Muscle of arm (tissue), 12 donors: ENCODE data around the gene SMIM10L2A. TPM values are rescaled to one million over a fixed set of nuclear protein-coding genes. Genes with fewer than 3 reads are reported as not detected.
"Not testable (repeated sequence)": the region's sequence is repeated elsewhere in the genome, so short reads cannot be mapped to it uniquely, and the experiment has no call there.

Source experiments
- DNase-seq: peaks from one replicate; pipeline ENCODE4 v3.0.0-alpha.2; 2013
- polyA plus RNA-seq, 12 donors: library from polyadenylated mRNA; unstranded; fragments of 120-200 nt; gene quantifications; one replicate each; pipeline ENCODE4 v1.2.1, GENCODE V29; 2013; ENCODE audit not compliant: insufficient read length in 12 of 12

Gene SMIM10L2A
- polyA plus RNA-seq, 12 donors: 1.9 to 4.5 (median 2.4) TPM; not detected in 1

DNA sequence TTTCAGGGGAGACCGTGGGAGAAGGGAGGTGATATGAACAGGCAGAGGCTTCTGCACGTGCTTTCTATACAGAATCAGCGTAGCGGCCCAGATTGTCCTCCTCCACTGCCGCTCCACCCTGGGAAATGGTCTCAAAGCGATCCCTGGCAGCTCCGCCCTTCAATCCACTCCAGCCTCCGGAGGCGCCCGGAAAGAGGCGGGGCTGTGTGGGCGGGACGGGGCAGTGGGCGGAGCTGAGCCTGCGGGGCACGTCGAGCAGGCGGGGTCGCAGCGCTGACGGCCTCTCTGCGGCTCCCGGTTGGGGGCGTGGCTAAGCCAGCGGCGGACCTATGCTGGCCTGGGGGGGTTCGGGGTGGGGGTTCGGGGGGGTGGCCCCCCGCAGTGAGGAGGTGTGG is 210 bp upstream of the SMIM10L2A start:
- peak; percentile 75 for DNase-seq

GRCh38 chrX:135422810-135423168 is 1.0 kb downstream of the SMIM10L2A start:
- DNase-seq: not testable (repeated sequence)

- not testable (repeated sequence) for DNase-seq
These were observed 1.6 kb downstream of the SMIM10L2A start for GRCh38 chrX:135423173-135423864.

DNA sequence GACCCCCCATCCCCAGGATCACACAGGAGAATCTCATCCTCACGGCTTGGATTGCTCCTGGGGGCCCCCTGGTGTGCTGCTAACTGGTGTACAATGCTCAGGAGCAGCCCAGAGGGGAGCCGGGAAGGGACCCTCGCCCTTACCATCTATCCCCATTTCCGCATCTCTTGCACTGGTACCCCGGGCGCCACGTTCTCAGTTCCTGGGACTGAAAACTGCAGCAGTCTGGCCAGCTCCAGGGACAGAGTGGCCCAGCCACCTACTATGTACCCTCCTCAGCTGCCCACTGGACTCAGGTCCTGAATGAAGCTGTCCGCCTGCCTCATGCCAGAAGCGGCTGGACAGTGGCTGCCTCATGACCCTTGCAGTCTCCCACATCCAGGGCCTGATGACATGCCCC is 2.7 kb downstream of the SMIM10L2A start:
- no peak for DNase-seq

DNA sequence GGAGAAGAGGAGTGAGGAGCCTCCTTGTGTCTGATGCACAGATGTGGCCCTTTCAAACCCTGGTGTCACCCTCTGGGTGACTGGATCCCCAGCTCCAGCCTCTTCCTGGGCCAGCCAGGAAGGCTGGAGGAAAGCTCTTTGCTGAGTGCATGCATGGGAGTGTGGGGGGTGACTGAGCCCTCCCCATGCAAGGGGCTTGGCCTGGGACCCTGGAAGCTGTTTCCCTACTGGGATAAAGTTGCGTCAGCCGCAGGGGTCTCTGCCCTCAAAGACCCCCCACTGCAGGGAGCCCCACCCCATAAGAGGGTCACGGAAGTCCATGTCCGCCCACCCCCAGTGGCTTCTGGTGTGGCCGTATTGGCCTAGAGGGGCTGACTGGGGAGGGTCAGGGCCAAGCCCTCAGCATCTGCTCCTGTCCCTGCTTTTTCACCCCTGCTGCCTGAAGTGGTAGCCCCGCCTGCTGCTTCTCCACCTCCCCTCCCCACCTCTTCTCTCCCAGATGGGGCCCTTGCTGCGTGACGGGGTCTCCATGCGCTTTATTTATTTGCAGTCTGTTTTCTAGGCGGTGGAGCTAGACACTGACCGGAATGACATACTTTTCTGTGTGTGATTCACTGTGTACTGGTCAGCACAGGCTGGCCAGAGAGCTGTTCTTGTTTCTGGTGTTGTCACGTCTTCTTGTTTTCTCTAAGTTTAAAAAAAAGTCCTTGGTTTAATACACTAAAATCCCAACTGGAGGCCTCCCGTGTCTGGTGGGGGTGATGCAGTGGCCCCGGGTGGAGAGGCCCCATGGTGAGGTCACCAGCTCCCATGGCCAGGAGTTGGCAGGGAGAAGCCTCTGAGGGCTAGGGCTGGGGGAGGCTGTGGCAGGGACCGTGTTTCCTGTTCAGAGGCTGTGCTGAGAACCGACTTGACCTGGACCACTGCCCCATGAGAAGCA is 3.6 kb downstream of the SMIM10L2A start:
- no peak for DNase-seq

DNA sequence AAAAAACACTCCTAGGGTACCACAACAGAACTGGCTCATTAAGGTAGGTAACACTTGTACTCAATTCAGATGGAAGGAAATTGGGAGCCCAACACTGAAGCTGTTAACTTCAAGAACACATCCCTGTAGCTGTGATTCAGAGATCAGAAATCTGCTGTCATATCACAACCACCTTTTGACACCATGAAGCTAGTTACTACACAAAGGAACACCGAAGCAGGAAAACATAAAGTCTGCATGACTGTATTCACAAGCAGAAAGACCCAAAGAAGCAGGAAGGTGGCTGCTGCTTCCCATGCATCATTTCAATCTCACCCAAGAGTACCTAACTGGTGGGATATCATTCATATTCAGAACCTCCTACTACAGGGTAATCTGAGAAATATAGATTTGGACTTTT is 7.7 kb downstream of the SMIM10L2A start:
- no peak for DNase-seq

DNA sequence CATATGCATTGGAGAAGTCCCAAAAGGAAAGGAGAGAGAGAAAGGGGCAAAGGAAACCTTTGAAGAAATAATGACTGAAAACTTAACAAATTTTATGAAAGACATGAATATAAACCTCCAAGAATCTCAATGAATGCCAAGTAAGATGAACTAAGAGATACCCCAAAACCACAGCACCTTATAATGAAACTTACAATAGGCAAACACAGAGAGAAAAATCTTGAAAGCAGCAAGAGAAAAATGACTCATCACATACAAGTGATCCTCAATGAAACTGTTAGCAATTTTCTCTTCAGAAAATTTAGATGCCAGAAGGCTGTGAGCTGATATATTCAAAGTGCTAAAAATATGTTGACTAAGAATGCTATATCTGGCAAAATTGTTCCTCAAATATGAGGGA is 10.1 kb downstream of the SMIM10L2A start:
- DNase-seq: no peak

DNA sequence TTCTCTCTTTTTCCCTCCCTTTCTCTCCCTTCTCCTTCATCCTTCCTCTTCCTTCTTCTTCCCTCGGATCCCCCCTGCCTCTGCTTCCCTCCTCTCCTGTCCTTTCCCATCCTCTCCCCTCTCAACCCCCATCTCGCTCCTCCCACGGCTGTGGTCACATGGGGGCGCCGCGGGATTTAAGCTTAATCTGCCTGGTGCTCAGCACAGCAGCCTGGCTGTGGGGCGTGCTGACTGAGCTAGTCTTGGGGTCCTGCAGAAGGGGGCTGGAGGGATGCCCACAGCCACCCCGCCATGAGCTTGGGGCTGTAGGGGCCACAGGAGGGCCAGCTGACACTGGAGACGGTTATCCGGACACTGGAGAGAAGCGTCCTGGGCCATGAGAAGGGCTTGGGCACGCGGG is 10.7 kb downstream of the SMIM10L2A start:
- no peak for DNase-seq

DNA sequence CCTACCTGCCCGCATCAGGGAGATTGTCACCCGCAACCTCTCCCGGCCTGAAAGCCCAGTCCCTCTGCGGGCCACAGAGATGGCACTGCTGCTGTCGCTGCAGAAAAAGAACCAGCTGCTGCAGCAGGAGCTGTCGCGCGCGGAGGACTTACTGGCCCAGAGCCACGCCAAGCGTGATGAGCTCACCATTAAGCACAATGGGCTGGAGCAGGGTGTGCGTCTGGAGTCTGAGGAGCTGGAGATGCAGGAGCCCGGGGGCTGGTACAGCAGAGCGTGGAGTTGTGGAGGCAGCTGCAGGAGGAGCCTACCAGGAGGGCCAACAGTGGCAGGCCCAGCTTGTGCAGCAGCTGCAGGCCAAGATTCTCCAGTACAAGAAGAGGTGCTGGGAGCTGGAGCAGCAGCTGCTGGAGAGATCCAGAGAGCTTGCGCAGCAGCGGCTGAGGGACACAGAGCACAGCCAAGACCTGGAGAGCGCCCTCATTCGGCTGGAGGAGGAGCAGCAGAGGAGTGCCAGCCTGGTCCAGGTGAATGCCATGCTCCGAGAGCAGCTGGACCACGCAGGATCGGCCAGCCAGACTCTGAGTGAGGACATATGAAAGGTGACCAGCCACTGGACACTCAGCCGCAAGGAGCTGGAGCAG is 11.3 kb downstream of the SMIM10L2A start:
- no peak for DNase-seq

- no peak for DNase-seq
These were observed 11.9 kb downstream of the SMIM10L2A start for GRCh38 chrX:135433531-135434257.

GRCh38 chrX:135434258-135435138 is 12.8 kb downstream of the SMIM10L2A start:
- no peak for DNase-seq

DNA sequence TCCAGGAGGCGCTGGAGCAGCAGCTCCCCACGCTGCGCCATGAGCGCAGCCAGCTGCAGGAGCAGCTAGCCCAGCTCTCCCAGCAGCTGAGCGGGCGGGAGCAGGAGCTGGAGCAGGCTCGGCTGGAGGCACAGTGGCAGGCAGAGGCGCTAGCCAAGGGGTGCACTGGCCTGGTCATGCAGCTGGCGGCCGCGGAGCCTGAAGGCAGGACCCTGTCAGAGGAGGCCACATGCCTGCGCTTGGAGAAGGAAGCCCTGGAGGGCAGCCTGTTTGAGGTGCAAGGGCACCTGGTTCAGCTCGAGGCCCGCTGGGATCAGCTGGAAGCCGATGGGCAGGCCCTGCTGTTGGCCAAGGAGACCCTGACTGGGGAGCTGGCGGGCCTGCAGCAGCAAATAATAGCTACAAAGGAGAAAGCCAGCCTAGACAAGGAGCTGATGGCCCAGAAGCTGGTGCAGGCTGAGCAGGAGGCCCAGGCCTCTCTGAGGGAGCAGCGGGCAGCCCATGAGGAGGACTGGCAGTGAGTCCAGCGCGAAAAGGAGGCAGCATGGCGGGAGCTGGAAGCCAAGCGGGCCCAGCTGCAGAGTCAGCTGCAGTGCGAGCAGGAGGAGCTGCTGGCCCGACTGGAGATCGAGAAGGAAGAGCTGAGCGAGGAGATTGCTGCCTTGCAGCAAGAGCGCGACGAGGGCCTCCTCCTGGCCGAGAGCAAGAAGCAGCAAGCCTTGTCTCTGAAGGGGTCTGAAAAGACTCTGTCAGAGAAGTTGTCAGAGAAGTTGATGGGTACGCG is 13.6 kb downstream of the SMIM10L2A start:
- DNase-seq: no peak

DNA sequence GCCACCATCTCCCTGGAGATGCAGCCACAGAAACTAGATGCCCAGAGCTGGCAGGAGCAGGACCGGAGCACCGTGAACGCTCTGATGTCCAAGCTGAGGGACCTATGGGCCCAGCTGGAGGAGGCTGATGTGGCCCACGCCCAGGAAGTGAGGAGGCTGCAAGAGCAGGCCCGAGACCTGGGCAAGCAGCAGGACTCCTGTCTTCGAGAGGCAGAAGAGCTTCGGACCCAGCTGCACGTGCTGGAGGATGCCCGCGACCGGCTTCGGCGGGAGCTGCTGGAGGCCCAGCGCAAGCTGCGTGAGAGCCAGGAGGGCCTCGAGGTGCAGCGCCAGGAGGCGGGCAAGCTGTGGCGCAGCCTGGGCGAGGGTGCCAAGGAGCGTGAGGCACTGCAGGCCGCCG is 14.2 kb downstream of the SMIM10L2A start:
- DNase-seq: no peak

DNA sequence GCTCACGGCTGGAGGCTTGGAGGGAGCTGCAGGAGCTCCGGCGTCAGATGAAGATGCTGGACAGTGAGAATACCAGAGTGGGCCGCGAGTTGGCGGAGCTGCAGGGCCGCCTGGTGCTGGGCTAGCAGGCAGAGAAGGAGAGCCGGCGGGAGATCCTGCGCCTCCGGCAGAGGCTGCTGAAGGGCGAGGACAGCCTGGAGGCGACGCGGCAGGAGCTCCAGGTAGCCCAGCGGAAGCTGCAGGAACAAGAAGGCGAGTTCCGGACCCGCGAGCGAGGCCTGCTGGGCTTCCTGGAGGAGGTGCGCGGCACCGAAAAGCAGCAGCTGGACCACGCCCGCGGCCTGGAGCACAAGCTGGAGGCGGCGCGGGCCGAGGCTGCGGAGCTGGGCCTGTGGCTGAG is 14.7 kb downstream of the SMIM10L2A start:
- DNase-seq: no peak

DNA sequence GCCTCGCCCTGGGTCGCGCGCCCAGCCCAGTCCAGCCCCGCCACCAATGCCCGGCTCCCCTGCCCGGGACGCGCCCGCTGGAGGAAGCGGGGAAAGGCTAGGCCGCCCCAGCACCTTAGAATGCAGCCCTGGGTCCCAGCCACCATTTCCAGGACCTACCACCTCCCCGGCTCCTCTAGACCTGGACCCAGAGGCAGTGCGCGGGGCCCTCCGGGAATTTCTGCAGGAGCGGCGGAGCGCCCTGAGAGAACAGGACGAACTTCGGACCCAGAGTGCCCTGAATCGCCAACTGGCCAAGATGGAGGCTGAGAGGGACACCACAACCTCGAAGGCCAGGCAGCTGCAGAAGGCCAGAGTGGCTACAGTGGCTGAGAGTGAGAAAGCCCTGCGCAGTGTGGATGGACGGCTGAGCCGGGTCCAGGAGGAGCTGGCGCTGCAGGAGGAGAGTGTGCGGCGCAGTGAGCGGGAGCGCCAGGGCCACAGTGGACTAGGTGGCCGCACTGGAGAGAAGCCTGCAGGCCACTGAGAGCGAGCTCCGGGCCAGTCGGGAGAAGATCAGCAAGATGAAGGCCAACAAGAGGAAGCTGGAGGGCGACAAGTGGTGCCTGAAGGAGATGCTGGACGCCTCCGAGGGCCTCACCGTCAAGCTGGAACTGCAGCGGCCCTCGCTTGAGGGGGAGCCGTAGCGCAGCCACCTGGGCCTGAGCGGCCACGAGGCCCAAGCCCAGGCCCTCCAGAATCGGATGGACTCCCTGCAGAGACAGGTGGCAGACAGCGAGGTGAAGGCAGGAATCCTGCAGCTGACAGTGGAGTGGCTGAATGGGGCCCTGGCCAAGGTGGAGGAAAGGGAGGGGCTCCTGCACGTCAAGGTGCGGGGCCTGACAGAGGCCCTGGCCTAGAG is 15.5 kb downstream of the SMIM10L2A start:
- no peak for DNase-seq

- no peak for DNase-seq
These were observed 16.4 kb downstream of the SMIM10L2A start for GRCh38 chrX:135437867-135438733.

DNA sequence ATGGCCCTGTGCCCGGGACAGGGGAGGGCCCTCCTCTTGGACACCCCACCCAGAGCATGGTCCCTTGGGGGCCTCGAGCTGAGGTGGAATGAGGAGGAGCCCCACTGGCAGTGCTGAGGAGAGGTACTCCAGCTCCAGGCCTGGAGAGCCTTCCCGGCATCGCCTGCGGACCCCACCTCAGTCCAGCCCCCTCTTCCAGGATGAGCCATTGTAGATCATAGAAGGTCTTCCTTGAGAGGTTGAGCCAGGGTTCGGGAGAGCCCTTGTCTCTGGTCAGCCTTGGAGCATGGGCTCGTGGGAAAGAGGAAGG is 16.9 kb downstream of the SMIM10L2A start:
- DNase-seq: no peak
